Gastroesophageal sphincter (tissue), 3 donors: ENCODE results near the gene FEZF2.

Experiments
- EP300 ChIP-seq: sonication (generic); formaldehyde crosslinking; IDR thresholded peaks from one replicate; pipeline ENCODE4 v1.6.1; 2017; ENCODE audit warnings: antibody characterized with exemption, mild to moderate bottlenecking
- POLR2A ChIP-seq, 2 donors: fragments of 450-650 bp; IDR thresholded peaks; one replicate each; pipeline ENCODE4 v1.6.1; 2017; ENCODE audit warnings: antibody characterized with exemption in 2 of 2, mild to moderate bottlenecking in 2 of 2, moderate library complexity in 1 of 2
- POLR2AphosphoS5 ChIP-seq: sonication (generic); formaldehyde crosslinking; IDR thresholded peaks from one replicate; pipeline ENCODE4 v1.6.1; 2017; ENCODE audit warnings: antibody characterized with exemption
- TF ChIP-seq, protein P1 (sequence below), 4 experiments: fragments of 200-600 bp in 2 of 4; fragments of 450-650 bp in 2 of 4; sonication (generic) in 1 of 4; IDR thresholded peaks; one replicate each; pipeline ENCODE4 v1.5.1; 2017 to 2019; ENCODE audit warnings: antibody characterized with exemption in 4 of 4, mild to moderate bottlenecking in 2 of 4, moderate library complexity in 2 of 4

DNA sequence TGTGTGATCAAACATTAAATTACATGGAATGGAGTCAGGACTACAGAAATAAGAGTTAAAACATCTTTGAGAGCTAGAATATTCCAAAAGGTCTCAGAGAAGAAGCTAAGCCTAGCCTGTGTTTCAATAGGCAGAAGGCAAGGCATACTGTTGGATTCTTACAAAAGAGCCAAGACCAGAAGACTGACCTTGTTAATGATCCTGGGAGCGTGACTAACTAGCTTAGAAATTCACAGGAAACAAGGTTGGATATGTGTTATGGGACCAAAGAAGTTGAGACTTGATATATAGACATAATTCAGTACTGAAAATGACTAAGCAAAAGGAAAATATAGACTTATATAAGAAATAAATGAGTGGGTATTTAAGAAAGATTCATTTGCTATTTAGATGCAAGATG, 50.1 kb downstream of the FEZF2 start:
- TF ChIP-seq POLR2AphosphoS5: no peak
- TF ChIP-seq, protein P1, sequence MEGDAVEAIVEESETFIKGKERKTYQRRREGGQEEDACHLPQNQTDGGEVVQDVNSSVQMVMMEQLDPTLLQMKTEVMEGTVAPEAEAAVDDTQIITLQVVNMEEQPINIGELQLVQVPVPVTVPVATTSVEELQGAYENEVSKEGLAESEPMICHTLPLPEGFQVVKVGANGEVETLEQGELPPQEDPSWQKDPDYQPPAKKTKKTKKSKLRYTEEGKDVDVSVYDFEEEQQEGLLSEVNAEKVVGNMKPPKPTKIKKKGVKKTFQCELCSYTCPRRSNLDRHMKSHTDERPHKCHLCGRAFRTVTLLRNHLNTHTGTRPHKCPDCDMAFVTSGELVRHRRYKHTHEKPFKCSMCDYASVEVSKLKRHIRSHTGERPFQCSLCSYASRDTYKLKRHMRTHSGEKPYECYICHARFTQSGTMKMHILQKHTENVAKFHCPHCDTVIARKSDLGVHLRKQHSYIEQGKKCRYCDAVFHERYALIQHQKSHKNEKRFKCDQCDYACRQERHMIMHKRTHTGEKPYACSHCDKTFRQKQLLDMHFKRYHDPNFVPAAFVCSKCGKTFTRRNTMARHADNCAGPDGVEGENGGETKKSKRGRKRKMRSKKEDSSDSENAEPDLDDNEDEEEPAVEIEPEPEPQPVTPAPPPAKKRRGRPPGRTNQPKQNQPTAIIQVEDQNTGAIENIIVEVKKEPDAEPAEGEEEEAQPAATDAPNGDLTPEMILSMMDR (IDR thresholded peaks at IDR 0.05): no peak
- TF ChIP-seq EP300: no peak
- no peak for TF ChIP-seq POLR2A (IDR thresholded peaks at IDR 0.05)
